ENCODE measurements around the gene ZNF555.

- no peak for TF ChIP-seq FOXA1 (IDR thresholded peaks at IDR 0.05)
- no peak for TF ChIP-seq HDGF (IDR thresholded peaks at IDR 0.05; ENCODE audit: borderline replicate concordance)
- TF ChIP-seq FOXM1 (IDR thresholded peaks at IDR 0.05; ENCODE audit: borderline replicate concordance): no peak
- no peak for TF ChIP-seq BHLHE40 (IDR thresholded peaks at IDR 0.05; ENCODE audit: borderline replicate concordance)
- TF ChIP-seq ZNF384 (IDR thresholded peaks at IDR 0.05): no peak
- no peak for TF ChIP-seq PKNOX1 (IDR thresholded peaks at IDR 0.05)
- TF ChIP-seq ARNT (IDR thresholded peaks at IDR 0.05): no peak
Measured at GRCh38 chr19:2795827-2796658, 45.2 kb upstream of the ZNF555 start.

Measured in HEK293T (cell line).